Smooth muscle cell (in vitro differentiated cells): Measurements from ENCODE around the gene GPR107. TPM values are rescaled to one million over a fixed set of nuclear protein-coding genes. Genes with fewer than 3 reads are reported as not detected.
A peak's percentile ranks its signal among the peaks of the same experiment; 100 is the strongest.

Experiments used
- DNase-seq: peaks from one replicate; lab custom pipeline; 2025; ENCODE audit not compliant: unreplicated experiment; lab: John Stamatoyannopoulos, UW
- H2AFZ ChIP-seq: fragments of 200-600 bp; sonication (generic); 2 replicates; pipeline ENCODE4 v1.6.0; 2016; ENCODE audit warnings: antibody characterized with exemption, low read depth, mild to moderate bottlenecking
- H3F3A ChIP-seq: fragments of 200-600 bp; sonication (generic); 2 replicates; pipeline ENCODE4 v1.6.0; 2017; ENCODE audit warnings: antibody characterized with exemption, low read depth
- H3K27ac ChIP-seq: fragments of 200-600 bp; sonication (generic); 2 replicates; pipeline ENCODE4 v1.5.1; 2016; ENCODE audit warnings: low read depth, mild to moderate bottlenecking
- H3K27me3 ChIP-seq: fragments of 200-600 bp; sonication (generic); 2 replicates; pipeline ENCODE4 v1.6.1; 2016; ENCODE audit warnings: low read depth, mild to moderate bottlenecking
- H3K36me3 ChIP-seq: fragments of 200-600 bp; sonication (generic); 2 replicates; pipeline ENCODE4 v1.5.1; 2016; ENCODE audit warnings: low read depth
- H3K4me1 ChIP-seq: fragments of 200-600 bp; sonication (generic); 2 replicates; pipeline ENCODE4 v1.5.1; 2016; ENCODE audit warnings: low read depth
- H3K4me2 ChIP-seq: fragments of 200-600 bp; sonication (generic); 2 replicates; pipeline ENCODE4 v1.6.0; 2016; ENCODE audit warnings: mild to moderate bottlenecking
- H3K4me3 ChIP-seq: fragments of 200-600 bp; sonication (generic); 2 replicates; pipeline ENCODE4 v1.5.1; 2016; ENCODE audit warnings: mild to moderate bottlenecking
- H3K79me2 ChIP-seq: fragments of 200-600 bp; sonication (generic); 2 replicates; pipeline ENCODE4 v1.6.0; 2016; ENCODE audit warnings: low read depth, mild to moderate bottlenecking
- H3K9ac ChIP-seq: fragments of 200-600 bp; sonication (generic); 2 replicates; pipeline ENCODE4 v1.6.0; 2016; ENCODE audit warnings: low read depth
- H3K9me3 ChIP-seq: fragments of 200-600 bp; sonication (generic); replicated peaks from 2 replicates; pipeline ENCODE4 v1.5.1; 2016; ENCODE audit warnings: low read depth
- H4K20me1 ChIP-seq: fragments of 200-600 bp; sonication (generic); 2 replicates; pipeline ENCODE4 v1.6.0; 2016; ENCODE audit warnings: low read depth
- CTCF ChIP-seq: fragments of 200-600 bp; sonication (generic); IDR thresholded peaks from 2 replicates; pipeline ENCODE4 v1.5.1; 2017; ENCODE audit warnings: borderline replicate concordance, mild to moderate bottlenecking, antibody characterized with exemption; ENCODE audit not compliant: insufficient read depth, poor library complexity, severe bottlenecking
- WGBS: methylation state at CpG from one replicate; pipeline ENCODE4 v1.1.7; 2016; ENCODE audit warnings: low lambda C conversion rate; 5-methylcytosine and 5-hydroxymethylcytosine counted together
- polyA plus RNA-seq: library from polyadenylated mRNA; unstranded; fragments of >200 nt; fragmentation: Nextera tagmentation; extraction: Ambion mirVana; gene quantifications from 2 replicates; pipeline ENCODE4 v1.2.1, GENCODE V29; 2016
- total RNA-seq: library from RNA; depleted of rRNA; stranded (reverse); fragments of >200 nt; gene quantifications from 2 replicates; pipeline ENCODE4 v1.2.3, GENCODE V29; 2014

The GPR107 gene
- total and polyA plus RNA-seq, 2 experiments from 2014 or later = 16.2 to 42.7 TPM

- peaks cover 16% of the 10 kb centered on the region for H3K36me3 ChIP-seq
- H4K20me1 ChIP-seq = peaks cover 2% of the 10 kb centered on the region
- no peak overlapping the region for H2AFZ ChIP-seq
- H3K9ac ChIP-seq = no peak overlapping the region
- DNase-seq = no peak
- H3F3A ChIP-seq = no peaks in the 10 kb centered on the region
- H3K27ac ChIP-seq = no peak overlapping the region
- WGBS = 80% methylated on average over 6 of the region's 6 CpGs
- H3K9me3 ChIP-seq = no peaks in the 10 kb centered on the region
- H3K4me3 ChIP-seq = no peak overlapping the region
- H3K27me3 ChIP-seq = no peaks in the 10 kb centered on the region
- H3K4me2 ChIP-seq = no peak overlapping the region
- TF ChIP-seq CTCF = no peak
- H3K79me2 ChIP-seq = no peaks in the 10 kb centered on the region
- no peaks in the 10 kb centered on the region for H3K4me1 ChIP-seq
Observed at GRCh38 chr9:130088051-130088450, 34.3 kb downstream of the GPR107 start.

GRCh38 chr9:130089141-130089540 is 35.4 kb downstream of the GPR107 start:
- H3K9ac ChIP-seq = no peak overlapping the region
- H3K79me2 ChIP-seq = no peaks in the 10 kb centered on the region
- WGBS = 97% methylated on average over 12 of the region's 12 CpGs
- no peaks in the 10 kb centered on the region for H3K4me1 ChIP-seq
- peaks cover 12% of the 10 kb centered on the region for H3K36me3 ChIP-seq
- no peak for TF ChIP-seq CTCF
- no peak overlapping the region for H3K27ac ChIP-seq
- no peak overlapping the region for H3K4me3 ChIP-seq
- H2AFZ ChIP-seq = no peak overlapping the region
- H4K20me1 ChIP-seq = peaks cover 2% of the 10 kb centered on the region
- H3K27me3 ChIP-seq = no peaks in the 10 kb centered on the region
- H3K4me2 ChIP-seq = no peak overlapping the region
- H3K9me3 ChIP-seq = no peaks in the 10 kb centered on the region
- DNase-seq = no peak
- H3F3A ChIP-seq = no peaks in the 10 kb centered on the region

GRCh38 chr9:130090915-130091314 is 37.2 kb downstream of the GPR107 start:
- Histone ChIP-seq H3K4me3 (no peak overlapping the region), H3K9me3 (no peaks in the 10 kb centered on the region), H3K79me2 (no peaks in the 10 kb centered on the region), H3K9ac (no peak overlapping the region), H3F3A (no peaks in the 10 kb centered on the region), H3K36me3 (peaks cover 12% of the 10 kb centered on the region), H3K4me1 (no peaks in the 10 kb centered on the region), H3K27me3 (no peaks in the 10 kb centered on the region), H2AFZ (no peak overlapping the region), H3K27ac (no peak overlapping the region), H4K20me1 (peaks cover 7% of the 10 kb centered on the region), H3K4me2 (no peak overlapping the region)
- 84% methylated on average over 3 of the region's 3 CpGs for WGBS
- TF ChIP-seq CTCF = peak; percentile 9
- no peak for DNase-seq

GRCh38 chr9:130092910-130093309 is 39.2 kb downstream of the GPR107 start:
- H3F3A ChIP-seq = no peaks in the 10 kb centered on the region
- H3K4me3 ChIP-seq = no peak overlapping the region
- H3K9me3 ChIP-seq = no peaks in the 10 kb centered on the region
- no peak for TF ChIP-seq CTCF
- DNase-seq = no peak
- H3K79me2 ChIP-seq = no peaks in the 10 kb centered on the region
- WGBS = 85% methylated on average over 4 of the region's 4 CpGs
- H3K9ac ChIP-seq = no peak overlapping the region
- no peak overlapping the region for H3K27ac ChIP-seq
- H4K20me1 ChIP-seq = peaks cover 4% of the 10 kb centered on the region
- H2AFZ ChIP-seq = no peak overlapping the region
- H3K36me3 ChIP-seq = peaks cover 12% of the 10 kb centered on the region
- no peaks in the 10 kb centered on the region for H3K4me1 ChIP-seq
- H3K27me3 ChIP-seq = no peaks in the 10 kb centered on the region
- no peak overlapping the region for H3K4me2 ChIP-seq
